RWPE2 (cell line): ENCODE results near the gene TEX264.

Experiments
- ATAC-seq: fragments of 200-7000 bp; cut with Tn5 transposase; 3 replicates; pipeline ENCODE4 v1.9.1; 2021; ENCODE audit warnings: low read depth
- DNase-seq: peaks from one replicate; pipeline ENCODE4 v3.0.0-alpha.2; 2020; ENCODE audit warnings: low spot score
- H3K27ac ChIP-seq: fragments of 450-650 bp; 2 replicates; pipeline ENCODE4 v1.5.1; 2017; ENCODE audit warnings: mild to moderate bottlenecking; ENCODE audit not compliant: poor library complexity, severe bottlenecking
- H3K27me3 ChIP-seq: fragments of 250-450 bp; sonication (Bioruptor Pico); 2 replicates; pipeline ENCODE4 v1.5.1; 2021; ENCODE audit warnings: mild to moderate bottlenecking, moderate library complexity; ENCODE audit not compliant: insufficient read depth, poor library complexity, severe bottlenecking
- H3K36me3 ChIP-seq: fragments of 250-450 bp; sonication (Bioruptor Pico); 2 replicates; pipeline ENCODE4 v1.5.1; 2020; ENCODE audit warnings: low read depth, mild to moderate bottlenecking, moderate library complexity
- H3K4me1 ChIP-seq: fragments of 250-450 bp; sonication (Bioruptor Pico); 2 replicates; pipeline ENCODE4 v1.5.1; 2021; ENCODE audit warnings: mild to moderate bottlenecking, moderate library complexity; ENCODE audit not compliant: insufficient read depth, poor library complexity, severe bottlenecking
- H3K4me3 ChIP-seq: fragments of 250-450 bp; sonication (Bioruptor Pico); 2 replicates; pipeline ENCODE4 v1.5.1; 2021; ENCODE audit warnings: mild to moderate bottlenecking, moderate library complexity; ENCODE audit not compliant: severe bottlenecking
- H3K9me3 ChIP-seq: fragments of 250-450 bp; sonication (Bioruptor Pico); 2 replicates; pipeline ENCODE4 v1.5.1; 2021; ENCODE audit warnings: mild to moderate bottlenecking, moderate library complexity; ENCODE audit not compliant: severe bottlenecking
- CTCF ChIP-seq: fragments of 450-650 bp; IDR thresholded peaks from one replicate; pipeline ENCODE4 v1.5.1; 2017; ENCODE audit warnings: mild to moderate bottlenecking, moderate library complexity; ENCODE audit not compliant: poor library complexity, severe bottlenecking

Gene TEX264

GRCh38 chr3:51703068-51703760 lies 32.2 kb downstream of the TEX264 start:
- no peak for TF ChIP-seq CTCF

GRCh38 chr3:51703761-51704510 lies 32.9 kb downstream of the TEX264 start:
- Histone ChIP-seq H3K4me3 (no peak overlapping the region), H3K27ac (no peak overlapping the region), H3K27me3 (peaks cover 8% of the 10 kb centered on the region), H3K9me3 (no peaks in the 10 kb centered on the region), H3K4me1 (no peaks in the 10 kb centered on the region), H3K36me3 (peaks cover 13% of the 10 kb centered on the region)
- ATAC-seq: no peak
- no peak for TF ChIP-seq CTCF
- peak; percentile 43 for DNase-seq

More at GRCh38 chr3:51703068-51703760, 32.2 kb downstream of the TEX264 start:
- H3K4me1 ChIP-seq: no peaks in the 10 kb centered on the region
- no peak overlapping the region for H3K4me3 ChIP-seq
- ATAC-seq (no peak), DNase-seq (no peak)
- H3K27me3 ChIP-seq: peaks cover 8% of the 10 kb centered on the region
- H3K9me3 ChIP-seq: no peaks in the 10 kb centered on the region
- no peak overlapping the region for H3K27ac ChIP-seq
- H3K36me3 ChIP-seq: peaks cover 20% of the 10 kb centered on the region

GRCh38 chr3:51704511-51704950 lies 33.5 kb downstream of the TEX264 start:
- H3K36me3 ChIP-seq: peaks cover 8% of the 10 kb centered on the region
- no peak overlapping the region for H3K4me3 ChIP-seq
- no peaks in the 10 kb centered on the region for H3K9me3 ChIP-seq
- no peaks in the 10 kb centered on the region for H3K4me1 ChIP-seq
- no peak overlapping the region for H3K27ac ChIP-seq
- peak; percentile 33 for DNase-seq
- no peak for ATAC-seq
- TF ChIP-seq CTCF: no peak
- peaks cover 8% of the 10 kb centered on the region for H3K27me3 ChIP-seq

- peak; percentile 18 for DNase-seq
- Histone ChIP-seq H3K4me3 (no peak overlapping the region), H3K9me3 (no peaks in the 10 kb centered on the region), H3K27me3 (peaks cover 8% of the 10 kb centered on the region), H3K36me3 (peaks cover 5% of the 10 kb centered on the region; the same call in 1 of the 2 replicates), H3K4me1 (no peaks in the 10 kb centered on the region), H3K27ac (no peak overlapping the region)
- TF ChIP-seq CTCF: no peak
- ATAC-seq: no peak
These were observed 34.4 kb downstream of the TEX264 start for GRCh38 chr3:51705276-51706020.
